ENCODE data around the gene GATD1. TPM values are rescaled to one million over a fixed set of nuclear protein-coding genes. Genes with fewer than 3 reads are reported as not detected.

The GATD1 gene
- total and polyA plus RNA-seq, 2 donors (not counting 1 experiment from before 2014, with no cell fraction given), result 14.7 to 20.3 TPM

DNA sequence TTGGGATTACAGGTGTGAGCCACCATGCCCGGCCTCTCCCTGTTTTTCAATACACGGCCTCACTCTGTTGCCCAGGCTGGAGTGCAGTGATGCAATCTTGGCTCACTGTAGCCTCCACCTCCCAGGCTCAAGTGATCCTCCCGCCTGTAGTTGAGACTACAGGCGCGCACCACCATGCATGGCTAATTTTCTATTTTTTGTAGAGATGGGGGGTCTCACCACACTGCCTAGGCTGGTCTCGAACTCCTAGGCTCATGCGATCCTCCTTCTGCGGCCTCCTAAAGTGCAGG is 11.5 kb downstream of the GATD1 start:
- Histone ChIP-seq H4K20me1 (ENCODE audit: control insufficient read depth, extremely low read depth, insufficient read depth, low read length) (peaks cover 2% of the 10 kb centered on the region), H3K4me2 (ENCODE audit: extremely low read depth, insufficient read depth, low read length) (no peak overlapping the region), H3K4me3 (replicated peaks in 1 of 4; ENCODE audit: control extremely low read depth in 1 of 4, insufficient read depth in 1 of 4, low read depth in 3 of 4, low read length in 4 of 4) (no peak overlapping the region), H3K9me3 (ENCODE audit: control insufficient read depth, insufficient read depth, low read depth, low read length) (no peaks in the 10 kb centered on the region), H3K27me3 (ENCODE audit: control insufficient read depth, insufficient read depth, low read length) (no peaks in the 10 kb centered on the region), H3K9ac (ENCODE audit: insufficient read depth, low read length) (no peak overlapping the region), H2AFZ (ENCODE audit: low read length) (no peak overlapping the region), H3K36me3 (ENCODE audit: control insufficient read depth, insufficient read depth, low read length) (peaks cover 43% of the 10 kb centered on the region), H3K27ac (ENCODE audit: insufficient read depth, low read length) (no peak overlapping the region), H3K4me1 (ENCODE audit: control insufficient read depth, extremely low read depth, insufficient read depth, low read length) (peaks cover 6% of the 10 kb centered on the region), H3K79me2 (ENCODE audit: control insufficient read depth, insufficient read depth, low read length) (peaks cover under 1% of the 10 kb centered on the region)
- no peak for DNase-seq (ENCODE audit: low read depth in 2 of 2)
- no peak for TF ChIP-seq EZH2 (IDR thresholded peaks at IDR 0.05; ENCODE audit: low read length, missing control alignments)
- TF ChIP-seq, protein P1, sequence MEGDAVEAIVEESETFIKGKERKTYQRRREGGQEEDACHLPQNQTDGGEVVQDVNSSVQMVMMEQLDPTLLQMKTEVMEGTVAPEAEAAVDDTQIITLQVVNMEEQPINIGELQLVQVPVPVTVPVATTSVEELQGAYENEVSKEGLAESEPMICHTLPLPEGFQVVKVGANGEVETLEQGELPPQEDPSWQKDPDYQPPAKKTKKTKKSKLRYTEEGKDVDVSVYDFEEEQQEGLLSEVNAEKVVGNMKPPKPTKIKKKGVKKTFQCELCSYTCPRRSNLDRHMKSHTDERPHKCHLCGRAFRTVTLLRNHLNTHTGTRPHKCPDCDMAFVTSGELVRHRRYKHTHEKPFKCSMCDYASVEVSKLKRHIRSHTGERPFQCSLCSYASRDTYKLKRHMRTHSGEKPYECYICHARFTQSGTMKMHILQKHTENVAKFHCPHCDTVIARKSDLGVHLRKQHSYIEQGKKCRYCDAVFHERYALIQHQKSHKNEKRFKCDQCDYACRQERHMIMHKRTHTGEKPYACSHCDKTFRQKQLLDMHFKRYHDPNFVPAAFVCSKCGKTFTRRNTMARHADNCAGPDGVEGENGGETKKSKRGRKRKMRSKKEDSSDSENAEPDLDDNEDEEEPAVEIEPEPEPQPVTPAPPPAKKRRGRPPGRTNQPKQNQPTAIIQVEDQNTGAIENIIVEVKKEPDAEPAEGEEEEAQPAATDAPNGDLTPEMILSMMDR (conservative IDR thresholded peaks at IDR 0.05 in 1 of 2, IDR thresholded peaks at IDR 0.05 in 1 of 2; ENCODE audit: low read depth in 1 of 2, low read length in 2 of 2), result no peak

DNA sequence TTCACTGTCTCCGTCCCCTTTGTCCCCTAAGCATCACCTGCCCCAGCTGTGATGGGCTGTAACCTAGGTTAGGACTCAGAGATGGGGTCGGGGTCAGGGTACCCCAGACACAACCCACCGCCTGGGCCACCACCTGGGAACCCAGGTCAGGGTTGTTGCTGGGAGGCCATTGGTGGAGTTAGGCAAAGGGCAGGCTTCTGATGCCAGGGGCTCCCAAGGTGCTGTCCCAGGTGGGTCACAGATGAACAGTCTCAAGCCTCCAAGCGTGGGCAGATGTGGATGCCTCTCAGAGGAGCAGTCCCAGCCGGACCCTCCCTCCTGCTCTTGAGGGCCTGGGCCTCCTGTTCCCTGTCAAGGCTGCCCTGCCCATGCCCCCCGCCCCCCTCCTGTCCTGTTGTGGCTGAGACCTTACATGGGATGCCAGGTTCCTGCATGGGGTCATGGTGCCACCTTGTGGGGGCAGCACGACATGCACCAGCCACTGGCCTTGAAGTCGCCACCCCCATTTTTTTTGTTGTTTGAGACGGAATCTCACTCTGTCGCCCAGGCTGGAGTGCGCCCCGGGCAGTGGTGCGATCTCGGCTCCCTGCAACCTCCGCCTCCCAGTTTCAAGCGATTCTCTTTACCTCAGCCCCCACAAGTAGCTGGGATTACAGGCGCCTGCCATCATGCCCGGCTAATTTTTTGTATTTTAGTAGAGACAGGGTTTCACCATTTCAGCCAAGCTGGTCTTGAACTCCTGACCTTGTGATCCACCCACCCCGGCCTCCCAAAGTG is 12.1 kb downstream of the GATD1 start:
- H3K9ac ChIP-seq (ENCODE audit: insufficient read depth, low read length), result no peak overlapping the region
- peaks cover 37% of the 10 kb centered on the region for H3K36me3 ChIP-seq (ENCODE audit: control insufficient read depth, insufficient read depth, low read length)
- peaks cover 2% of the 10 kb centered on the region for H4K20me1 ChIP-seq (ENCODE audit: control insufficient read depth, extremely low read depth, insufficient read depth, low read length)

DNA sequence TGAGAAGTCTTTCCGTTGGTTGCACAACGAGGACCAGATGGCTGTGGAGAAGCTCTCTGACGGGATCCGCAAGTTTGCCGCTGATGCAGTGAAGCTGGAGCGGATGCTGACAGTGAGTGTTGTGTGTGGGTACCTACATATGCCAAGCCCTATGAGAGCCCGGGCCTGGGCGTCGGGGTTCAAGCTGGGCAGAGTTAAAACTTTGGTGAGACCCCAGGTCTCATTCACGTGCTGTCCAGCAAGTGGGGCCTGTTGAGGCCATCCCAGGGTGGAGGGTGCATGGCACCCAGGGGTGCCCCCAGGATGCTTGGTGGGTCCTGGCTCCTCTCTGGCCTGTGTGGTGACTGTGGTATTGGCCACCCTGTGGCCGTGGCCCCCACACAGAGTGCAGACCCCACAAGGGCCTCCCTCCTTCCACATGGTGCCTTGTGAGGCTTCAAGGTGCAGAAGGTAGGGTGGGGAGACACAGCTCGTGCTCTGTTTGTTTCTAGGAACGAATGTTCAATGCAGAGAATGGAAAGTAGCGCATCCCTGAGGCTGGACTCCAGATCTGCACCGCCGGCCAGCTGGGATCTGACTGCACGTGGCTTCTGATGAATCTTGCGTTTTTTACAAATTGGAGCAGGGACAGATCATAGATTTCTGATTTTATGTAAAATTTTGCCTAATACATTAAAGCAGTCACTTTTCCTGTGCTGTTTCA is 12.8 kb downstream of the GATD1 start:
- Histone ChIP-seq H3K4me3 (replicated peaks in 1 of 4; ENCODE audit: control extremely low read depth in 1 of 4, insufficient read depth in 1 of 4, low read depth in 3 of 4, low read length in 4 of 4) (no peak overlapping the region), H3K9ac (ENCODE audit: insufficient read depth, low read length) (no peak overlapping the region), H3K79me2 (ENCODE audit: control insufficient read depth, insufficient read depth, low read length) (no peaks in the 10 kb centered on the region), H3K4me2 (ENCODE audit: extremely low read depth, insufficient read depth, low read length) (no peak overlapping the region), H2AFZ (ENCODE audit: low read length) (no peak overlapping the region), H3K36me3 (ENCODE audit: control insufficient read depth, insufficient read depth, low read length) (peaks cover 34% of the 10 kb centered on the region), H4K20me1 (ENCODE audit: control insufficient read depth, extremely low read depth, insufficient read depth, low read length) (peaks cover 2% of the 10 kb centered on the region), H3K27ac (ENCODE audit: insufficient read depth, low read length) (no peak overlapping the region), H3K27me3 (ENCODE audit: control insufficient read depth, insufficient read depth, low read length) (no peaks in the 10 kb centered on the region), H3K9me3 (ENCODE audit: control insufficient read depth, insufficient read depth, low read depth, low read length) (no peaks in the 10 kb centered on the region), H3K4me1 (ENCODE audit: control insufficient read depth, extremely low read depth, insufficient read depth, low read length) (peaks cover 6% of the 10 kb centered on the region)
- no peak for DNase-seq (ENCODE audit: low read depth in 2 of 2)
- TF ChIP-seq EZH2 (IDR thresholded peaks at IDR 0.05; ENCODE audit: low read length, missing control alignments), result no peak
- TF ChIP-seq, protein P1 (conservative IDR thresholded peaks at IDR 0.05 in 1 of 2, IDR thresholded peaks at IDR 0.05 in 1 of 2; ENCODE audit: low read depth in 1 of 2, low read length in 2 of 2), result no peak

More for the DNA sequence above, 12.1 kb downstream of the GATD1 start:
- H2AFZ ChIP-seq (ENCODE audit: low read length), result no peak overlapping the region
- H3K27ac ChIP-seq (ENCODE audit: insufficient read depth, low read length), result no peak overlapping the region
- H3K79me2 ChIP-seq (ENCODE audit: control insufficient read depth, insufficient read depth, low read length), result no peaks in the 10 kb centered on the region
- DNase-seq (ENCODE audit: low read depth in 2 of 2), result peak; percentile 30 to 50
- no peak overlapping the region for H3K4me2 ChIP-seq (ENCODE audit: extremely low read depth, insufficient read depth, low read length)
- no peaks in the 10 kb centered on the region for H3K9me3 ChIP-seq (ENCODE audit: control insufficient read depth, insufficient read depth, low read depth, low read length)
- peaks cover 6% of the 10 kb centered on the region for H3K4me1 ChIP-seq (ENCODE audit: control insufficient read depth, extremely low read depth, insufficient read depth, low read length)
- H3K4me3 ChIP-seq (replicated peaks in 1 of 4; ENCODE audit: control extremely low read depth in 1 of 4, insufficient read depth in 1 of 4, low read depth in 3 of 4, low read length in 4 of 4), result no peak overlapping the region
- TF ChIP-seq EZH2 (IDR thresholded peaks at IDR 0.05; ENCODE audit: low read length, missing control alignments), result no peak
- TF ChIP-seq, protein P1 (conservative IDR thresholded peaks at IDR 0.05 in 1 of 2, IDR thresholded peaks at IDR 0.05 in 1 of 2; ENCODE audit: low read depth in 1 of 2, low read length in 2 of 2), result peak; percentile 28 to 40
- no peaks in the 10 kb centered on the region for H3K27me3 ChIP-seq (ENCODE audit: control insufficient read depth, insufficient read depth, low read length)
